Upper lobe of left lung (tissue), 6 donors: ENCODE results near the gene HIGD1A. TPM values are rescaled to one million over a fixed set of nuclear protein-coding genes. Genes with fewer than 3 reads are reported as not detected.

Experiments used
- ATAC-seq, 2 donors: fragments of 200-7000 bp; cut with Tn5 transposase; one replicate each; pipeline ENCODE4 v1.9.1; 2022; ENCODE audit warnings: mild to moderate bottlenecking in 2 of 2, moderate library complexity in 2 of 2; ENCODE audit not compliant: low FRiP score in 2 of 2
- DNase-seq, 2 donors: peaks; one replicate each; pipeline ENCODE4 v3.0.0-alpha.2; 2019 to 2020
- H3K27ac ChIP-seq, 4 donors: fragments of 200-600 bp; sonication (generic); one replicate each; pipeline ENCODE4 v1.5.1; 2016 to 2019
- H3K27me3 ChIP-seq, 4 donors: fragments of 200-600 bp; sonication (generic); one replicate each; pipeline ENCODE4 v1.5.1; 2017 to 2019
- H3K36me3 ChIP-seq, 4 donors: fragments of 200-600 bp; sonication (generic); one replicate each; pipeline ENCODE4 v1.5.1; 2016 to 2019
- H3K4me1 ChIP-seq, 4 donors: fragments of 200-600 bp; sonication (generic); one replicate each; pipeline ENCODE4 v1.5.1; 2018 to 2019
- H3K4me3 ChIP-seq, 4 donors: fragments of 200-600 bp; sonication (generic); one replicate each; pipeline ENCODE4 v1.5.1; 2017 to 2019; ENCODE audit warnings: mild to moderate bottlenecking in 2 of 4, moderate library complexity in 1 of 4
- H3K9me3 ChIP-seq, 4 donors: fragments of 200-600 bp; sonication (generic); one replicate each; pipeline ENCODE4 v1.5.1; 2018 to 2019
- CTCF ChIP-seq, 6 experiments: fragments of 450-650 bp in 4 of 6; fragments of 200-600 bp in 2 of 6; sonication (generic) in 2 of 6; IDR thresholded peaks; one replicate each; pipeline ENCODE4 v1.5.1; 2016 to 2019; ENCODE audit warnings: antibody characterized with exemption in 6 of 6
- EP300 ChIP-seq, 4 donors: sonication (generic); formaldehyde crosslinking; IDR thresholded peaks; one replicate each; pipeline ENCODE4 v1.5.1; 2017; ENCODE audit warnings: antibody characterized with exemption in 4 of 4, control low read depth in 2 of 4
- POLR2A ChIP-seq, 4 donors: fragments of 450-650 bp; IDR thresholded peaks; one replicate each; pipeline ENCODE4 v1.5.1; 2016 to 2017; ENCODE audit warnings: antibody characterized with exemption in 4 of 4, mild to moderate bottlenecking in 2 of 4
- POLR2AphosphoS5 ChIP-seq, 2 donors: sonication (generic); formaldehyde crosslinking; IDR thresholded peaks; one replicate each; pipeline ENCODE4 v1.5.1; 2017; ENCODE audit warnings: antibody characterized with exemption in 2 of 2
- WGBS, 2 donors: methylation state at CpG; one replicate each; pipeline ENCODE4 v1.1.5; 2017 to 2018; 5-methylcytosine and 5-hydroxymethylcytosine counted together
- total RNA-seq, 6 donors: library from RNA; depleted of rRNA in 4 of 6; stranded (reverse); fragments of >200 nt in 4 of 6; gene quantifications; one replicate each; pipeline versions ENCODE4 v1.1.0 to v1.2.1, GENCODE V29; 2016 to 2021
- donor health status: DM: no; HTN: no; CAD: no; lungs with moderate emphysema.
- donor health status: DM: no; HTN: yes; CAD: no; lungs with severe emphysema.

Gene HIGD1A
- total RNA-seq, 6 donors from 2014 or later: 26.2 to 108 (median 73.3) TPM

- 52 to 58% methylated on average over 2 of the region's 2 CpGs for WGBS, 2 donors
- no peak overlapping the region for H3K4me3 ChIP-seq
- H3K9me3 ChIP-seq: no peaks in the 10 kb centered on the region
- peak overlapping the region in 3 of 4 donors; percentile 50 to 72 (median 62) for H3K27ac ChIP-seq
- TF ChIP-seq POLR2A (IDR thresholded peaks at IDR 0.05): no peak
- no peak for TF ChIP-seq CTCF (IDR thresholded peaks at IDR 0.05)
- no peak for TF ChIP-seq EP300 (IDR thresholded peaks at IDR 0.05)
- TF ChIP-seq POLR2AphosphoS5 (IDR thresholded peaks at IDR 0.05): no peak
- no peak for DNase-seq
- H3K36me3 ChIP-seq: no peaks in the 10 kb centered on the region
- ATAC-seq: no peak
- peaks cover 12 to 26% (median 19%) of the 10 kb centered on the region in 4 donors for H3K4me1 ChIP-seq
- no peaks in the 10 kb centered on the region for H3K27me3 ChIP-seq
These were observed 41.3 kb downstream of the HIGD1A start for GRCh38 chr3:42763021-42763420.

- Histone ChIP-seq H3K9me3 (no peaks in the 10 kb centered on the region), H3K36me3 (no peaks in the 10 kb centered on the region), H3K27ac (peak overlapping the region in 3 of 4 donors; percentile 58 to 72 (median 67)), H3K4me1 (peaks cover 12 to 26% (median 19%) of the 10 kb centered on the region in 4 donors), H3K4me3 (no peak overlapping the region), H3K27me3 (no peaks in the 10 kb centered on the region)
- peak; percentile 76 to 82 for ATAC-seq
- WGBS, 2 donors: 61 to 76% methylated on average over 3 to 6 of the region's 6 CpGs
- peak in 1 of 2 donors; percentile 65 for DNase-seq
- TF ChIP-seq POLR2A (IDR thresholded peaks at IDR 0.05) (no peak), CTCF (IDR thresholded peaks at IDR 0.05) (no peak), POLR2AphosphoS5 (IDR thresholded peaks at IDR 0.05) (no peak), EP300 (IDR thresholded peaks at IDR 0.05) (no peak)
These were observed 42.1 kb downstream of the HIGD1A start for GRCh38 chr3:42762046-42762724.

DNA sequence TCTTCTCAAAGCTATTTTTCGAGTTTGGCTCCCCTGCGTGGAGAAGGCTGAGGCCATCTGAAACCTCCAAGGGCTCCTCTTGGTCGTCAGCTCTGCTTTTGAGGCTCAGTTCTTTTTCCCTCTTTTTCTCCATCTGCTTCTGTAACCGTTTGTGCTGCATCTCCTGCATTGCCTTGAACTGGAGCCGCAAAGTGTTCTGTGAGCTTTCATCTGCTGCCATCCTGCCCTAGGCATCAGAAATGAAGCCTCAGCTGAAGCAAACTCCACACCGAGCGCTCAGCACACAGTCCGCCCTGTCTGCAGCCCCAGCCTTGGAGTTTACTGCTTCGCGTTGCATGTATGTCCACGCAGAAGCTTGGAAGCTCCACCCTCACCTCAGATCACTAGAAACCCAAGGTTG is 46.2 kb downstream of the HIGD1A start:
- Histone ChIP-seq H3K36me3 (no peaks in the 10 kb centered on the region), H3K27me3 (no peaks in the 10 kb centered on the region), H3K27ac (no peak overlapping the region), H3K9me3 (no peaks in the 10 kb centered on the region), H3K4me3 (no peak overlapping the region), H3K4me1 (peaks cover 4 to 14% (median 9%) of the 10 kb centered on the region in 4 donors)
- 85 to 90% methylated on average over 11 of the region's 11 CpGs for WGBS, 2 donors
- DNase-seq (no peak), ATAC-seq (no peak)
- no peak for TF ChIP-seq POLR2A (IDR thresholded peaks at IDR 0.05)
- TF ChIP-seq EP300 (IDR thresholded peaks at IDR 0.05): no peak
- no peak for TF ChIP-seq CTCF (IDR thresholded peaks at IDR 0.05)
- no peak for TF ChIP-seq POLR2AphosphoS5 (IDR thresholded peaks at IDR 0.05)

DNA sequence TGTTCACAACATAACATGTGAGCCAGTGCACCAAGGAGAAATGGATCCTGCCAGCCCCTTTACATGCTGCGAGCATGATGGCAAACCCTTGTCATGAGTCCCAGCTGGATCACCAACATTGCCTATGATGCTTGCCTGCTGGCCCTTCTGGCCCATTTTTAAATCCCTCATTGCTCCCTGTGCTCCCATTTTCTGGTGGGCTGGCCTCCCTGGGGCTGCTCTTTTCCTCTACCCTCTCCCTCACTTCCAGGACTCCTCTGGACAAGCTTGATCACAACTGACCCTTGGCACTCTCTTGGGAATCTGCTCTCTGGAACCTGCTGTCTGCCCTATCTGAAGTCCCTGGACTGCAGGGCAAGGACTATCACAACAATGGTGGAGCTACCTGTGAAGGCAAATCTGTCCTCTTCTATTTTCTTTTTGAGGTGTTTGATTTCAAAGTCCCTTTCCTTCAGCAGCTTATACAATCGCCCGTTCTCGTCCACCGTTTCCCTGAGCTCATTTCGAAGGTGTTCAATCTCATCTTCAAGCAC is 47.5 kb downstream of the HIGD1A start:
- no peaks in the 10 kb centered on the region for H3K9me3 ChIP-seq
- no peak overlapping the region for H3K4me3 ChIP-seq
- H3K27ac ChIP-seq: no peak overlapping the region
- peak in 1 of 2 donors; percentile 16 for DNase-seq
- no peaks in the 10 kb centered on the region for H3K36me3 ChIP-seq
- no peaks in the 10 kb centered on the region for H3K27me3 ChIP-seq
- no peak for ATAC-seq
- WGBS, 2 donors: 93 to 95% methylated on average over 6 of the region's 6 CpGs
- peaks cover 0 to 5% (median 4%) of the 10 kb centered on the region in 4 donors for H3K4me1 ChIP-seq
- TF ChIP-seq POLR2AphosphoS5 (IDR thresholded peaks at IDR 0.05) (no peak), POLR2A (IDR thresholded peaks at IDR 0.05) (no peak), EP300 (IDR thresholded peaks at IDR 0.05) (no peak), CTCF (IDR thresholded peaks at IDR 0.05) (no peak)
